ENCODE measurements around the gene SEMA3C.

The SEMA3C gene

GRCh38 chr7:80775897-80776296, 143.0 kb downstream of the SEMA3C start:
- no peak for DNase-seq (ENCODE audit: low read depth)

DNA sequence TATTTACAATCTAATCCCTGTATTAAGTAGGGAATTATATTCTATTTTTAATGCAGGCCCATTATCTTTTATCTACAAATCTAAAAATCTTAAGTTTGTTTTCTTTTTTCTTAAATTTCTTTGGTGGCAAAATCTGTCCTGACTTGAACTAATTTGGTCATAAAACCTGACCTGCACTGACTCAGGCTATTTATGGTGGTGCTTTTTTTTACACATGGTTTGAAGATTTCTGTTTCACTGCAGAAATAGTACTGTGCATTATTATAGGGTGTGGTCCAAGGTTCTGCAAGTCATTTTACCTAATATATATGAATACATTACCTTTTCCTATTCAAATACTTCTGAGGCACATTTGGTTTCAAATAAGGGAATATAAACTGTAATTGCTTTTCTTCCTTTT, 143.4 kb downstream of the SEMA3C start:
- no peak for DNase-seq (ENCODE audit: low read depth)

GRCh38 chr7:80774843-80775242, 144.0 kb downstream of the SEMA3C start:
- no peak for DNase-seq (ENCODE audit: low read depth)

DNA sequence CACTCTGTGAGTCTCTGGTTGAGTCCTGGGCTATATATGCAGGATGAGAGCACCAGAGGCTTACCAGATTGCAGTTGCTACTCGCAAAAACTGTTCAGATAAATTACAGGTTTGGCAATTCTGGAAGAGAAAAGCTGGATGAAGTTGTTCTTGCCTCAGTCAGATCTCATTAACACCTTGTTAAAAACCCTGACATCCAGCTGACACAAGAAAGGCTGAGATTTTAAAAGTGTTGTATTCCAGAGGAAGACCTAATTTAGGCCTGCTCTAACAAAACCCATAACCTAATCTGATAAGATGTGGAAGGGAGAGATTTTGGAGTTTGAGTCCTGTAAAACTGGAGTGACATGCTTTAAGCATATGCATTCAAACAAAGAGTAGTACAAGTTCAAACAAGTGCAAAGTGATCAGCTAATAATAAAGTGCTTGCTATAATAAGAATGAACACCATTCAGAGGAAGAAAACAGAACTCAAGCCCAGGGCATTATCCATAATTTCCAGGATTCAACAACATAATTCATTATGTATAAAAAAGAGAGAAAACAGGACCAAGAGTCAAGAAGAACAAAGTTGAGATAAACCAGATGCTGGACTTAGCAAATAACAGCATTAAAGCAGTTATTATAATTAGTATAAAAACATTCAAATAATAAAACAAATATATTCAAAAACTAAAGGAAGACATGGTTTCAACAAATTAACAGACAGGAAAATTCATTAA, 144.9 kb downstream of the SEMA3C start:
- no peak for DNase-seq (ENCODE audit: low read depth)

DNA sequence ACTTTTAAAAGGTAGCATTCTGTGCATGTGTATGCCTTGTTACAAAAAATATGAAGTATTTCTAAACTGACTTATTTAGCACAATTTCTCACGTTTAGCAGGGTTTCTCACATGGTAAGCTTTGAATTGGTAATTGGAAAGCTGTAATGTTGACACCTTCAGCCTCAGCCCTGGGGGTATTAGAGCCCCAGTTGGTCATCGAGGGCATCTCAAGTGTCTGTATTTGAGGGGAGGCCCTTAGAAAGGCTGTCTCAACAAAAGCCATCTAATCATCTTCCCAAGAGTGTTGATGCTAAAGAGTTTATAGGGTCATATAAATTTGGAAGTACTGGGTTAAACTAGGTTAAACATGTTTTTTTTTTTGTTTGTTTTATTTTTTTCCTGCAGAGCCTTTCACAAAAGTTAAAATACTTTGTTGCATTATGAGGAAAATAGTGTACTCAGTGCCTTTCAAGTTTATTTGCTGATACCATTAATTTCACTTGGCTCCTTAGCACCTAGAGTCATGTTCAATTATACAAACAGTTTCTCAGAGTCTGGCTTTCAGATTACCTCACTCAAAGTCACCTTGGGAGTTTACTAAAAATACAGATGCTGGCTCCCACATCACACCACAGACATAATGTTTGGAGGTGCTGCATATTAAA, 146.4 kb downstream of the SEMA3C start:
- DNase-seq (ENCODE audit: low read depth): no peak

DNA sequence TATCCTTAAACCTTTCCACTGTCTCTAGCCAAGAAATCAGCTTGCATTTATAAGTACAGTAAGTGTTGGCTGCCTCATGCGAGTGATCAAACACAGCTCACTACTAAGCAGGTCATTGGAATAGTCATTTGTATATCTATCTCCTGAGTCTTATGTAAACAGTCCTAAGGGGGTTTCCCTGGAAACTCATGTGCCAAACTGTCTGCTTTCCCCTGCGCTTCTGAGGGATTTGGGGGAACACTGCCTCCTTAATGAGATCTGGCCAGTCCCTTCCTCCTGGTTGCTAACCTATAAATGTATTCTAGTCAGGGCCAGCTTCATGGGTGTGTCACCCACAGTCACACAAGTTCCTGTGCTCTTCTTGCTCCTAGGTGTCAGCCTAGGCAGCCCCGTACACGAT, 147.3 kb downstream of the SEMA3C start:
- no peak for DNase-seq (ENCODE audit: low read depth)

- no peak for DNase-seq (ENCODE audit: low read depth)
Measured at GRCh38 chr7:80770675-80771081, 148.2 kb downstream of the SEMA3C start.

DNA sequence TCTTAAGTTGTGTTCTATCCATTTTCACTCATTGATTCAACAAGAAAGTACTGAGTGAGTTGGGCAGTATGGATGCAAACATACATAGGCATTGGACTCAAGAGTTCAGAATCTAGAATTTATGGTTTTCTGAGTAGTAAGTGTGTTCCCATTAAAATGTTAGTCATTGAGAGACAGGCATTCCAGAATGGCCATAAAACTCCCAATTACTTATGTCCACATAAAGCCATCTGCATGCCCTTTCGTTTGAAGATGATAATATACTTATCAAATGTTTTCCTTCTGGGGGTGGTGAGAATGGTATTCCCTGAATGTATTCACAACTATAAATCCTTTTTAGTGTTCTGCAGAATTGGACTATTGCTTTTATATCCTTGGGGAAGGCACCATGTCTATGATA, 148.8 kb downstream of the SEMA3C start:
- no peak for DNase-seq (ENCODE audit: low read depth)

GRCh38 chr7:80768756-80769155, 150.1 kb downstream of the SEMA3C start:
- DNase-seq (ENCODE audit: low read depth): no peak

- no peak for DNase-seq (ENCODE audit: low read depth)
Measured at GRCh38 chr7:80767654-80768053, 151.2 kb downstream of the SEMA3C start.

- DNase-seq (ENCODE audit: low read depth): no peak
Measured at GRCh38 chr7:80766724-80767123, 152.1 kb downstream of the SEMA3C start.

DNA sequence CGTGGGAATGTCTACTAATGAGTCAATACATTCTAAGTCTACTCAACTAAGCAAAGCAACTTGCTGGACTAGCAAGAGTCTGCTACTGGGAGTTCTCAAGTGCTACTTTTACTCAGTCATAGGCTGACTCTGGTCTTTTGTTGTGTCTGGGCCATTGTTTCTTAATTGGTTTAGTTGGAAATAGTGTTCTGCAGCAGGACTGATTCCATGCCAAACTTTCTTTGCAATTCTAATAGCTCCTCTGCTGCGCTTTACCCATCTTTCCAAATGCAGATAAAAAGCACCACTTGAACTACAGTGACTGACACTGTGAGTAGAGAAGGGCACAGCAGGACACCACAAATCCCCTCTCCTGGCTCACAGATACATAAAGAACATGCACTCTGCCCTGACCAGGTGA, 154.7 kb downstream of the SEMA3C start:
- no peak for DNase-seq (ENCODE audit: low read depth)

DNA sequence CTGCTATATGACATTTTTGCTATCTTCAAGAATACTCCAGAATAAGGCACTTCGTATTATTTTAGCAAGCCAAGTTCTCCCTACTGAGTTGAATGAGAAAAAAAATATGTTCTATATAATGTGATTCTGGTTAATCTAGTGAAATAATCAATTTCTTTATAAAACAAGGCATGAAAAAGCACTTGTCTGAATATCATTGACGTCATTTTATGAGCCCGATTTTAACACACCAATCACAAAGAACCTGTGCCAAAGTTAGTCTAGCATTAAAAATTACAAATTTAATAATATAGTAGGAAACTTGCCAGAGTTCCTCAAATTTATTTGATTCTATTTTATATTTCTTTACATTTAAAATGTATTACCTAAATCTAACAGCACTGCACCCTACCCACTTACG, 155.1 kb downstream of the SEMA3C start:
- no peak for DNase-seq (ENCODE audit: low read depth)

GRCh38 chr7:80763289-80763688, 155.6 kb downstream of the SEMA3C start:
- no peak for DNase-seq (ENCODE audit: low read depth)

DNA sequence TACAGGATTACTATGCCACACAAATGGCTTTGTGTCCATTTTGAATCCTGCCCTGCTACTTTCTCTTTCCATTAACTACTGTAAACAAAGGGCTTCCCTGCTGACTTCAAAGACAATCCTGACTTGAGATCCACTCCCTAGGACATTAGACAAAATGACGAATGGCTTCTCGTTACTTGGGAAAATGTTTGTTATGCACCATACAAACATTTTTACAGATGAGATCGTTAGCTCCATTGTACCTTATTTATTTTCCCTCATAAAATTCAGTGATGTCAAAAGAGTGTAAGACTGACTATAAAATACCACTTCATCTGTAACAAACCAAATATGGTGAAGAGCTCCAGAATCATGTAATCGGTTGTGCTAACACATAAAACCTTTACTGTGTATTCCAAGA, 158.6 kb downstream of the SEMA3C start:
- no peak for DNase-seq (ENCODE audit: low read depth)

GRCh38 chr7:80752954-80753690, 165.7 kb downstream of the SEMA3C start:
- no peak for DNase-seq (ENCODE audit: low read depth)

- no peak for DNase-seq (ENCODE audit: low read depth)
Measured at GRCh38 chr7:80749270-80749669, 169.6 kb downstream of the SEMA3C start.

- no peak for DNase-seq (ENCODE audit: low read depth)
Measured at GRCh38 chr7:80748363-80749042, 170.3 kb downstream of the SEMA3C start.

DNA sequence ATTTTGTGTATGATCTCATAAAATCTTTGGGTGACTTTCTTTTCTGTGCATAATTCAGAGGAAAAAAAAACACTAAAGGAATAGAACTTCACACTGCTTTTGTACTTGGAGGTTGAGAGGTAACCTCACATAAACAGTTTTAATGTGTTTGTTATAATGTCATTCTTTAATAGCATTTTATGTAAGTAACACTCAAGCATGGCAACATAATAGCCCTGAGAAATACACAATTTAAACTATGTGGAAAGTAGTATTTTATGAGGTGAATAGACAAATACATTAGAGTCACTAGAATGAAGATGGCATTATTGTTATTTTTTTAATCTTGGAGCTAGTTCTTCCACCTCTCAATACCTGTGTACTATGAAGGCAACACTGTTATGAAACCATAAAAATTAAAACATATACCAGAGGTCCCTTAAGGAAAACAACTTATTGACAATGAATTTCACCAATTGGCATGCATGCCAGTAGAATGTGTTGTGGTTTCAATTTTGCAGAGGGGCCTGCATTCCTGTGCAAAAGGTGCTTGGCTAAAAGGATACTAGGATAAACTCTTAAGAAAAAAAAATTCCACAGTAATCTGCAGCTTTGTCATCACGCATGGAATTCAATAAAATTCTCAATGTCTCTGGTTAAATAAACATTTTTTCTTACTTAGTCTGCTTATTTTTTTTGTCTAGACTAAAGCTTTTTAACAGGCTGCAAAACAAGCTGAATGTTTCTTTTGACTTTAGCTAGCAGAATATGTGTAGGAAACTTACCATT, 177.9 kb downstream of the SEMA3C start:
- DNase-seq (ENCODE audit: low read depth): no peak

- no peak for DNase-seq (ENCODE audit: low read depth)
Measured at GRCh38 chr7:80736371-80737125, 182.3 kb downstream of the SEMA3C start.

DNA sequence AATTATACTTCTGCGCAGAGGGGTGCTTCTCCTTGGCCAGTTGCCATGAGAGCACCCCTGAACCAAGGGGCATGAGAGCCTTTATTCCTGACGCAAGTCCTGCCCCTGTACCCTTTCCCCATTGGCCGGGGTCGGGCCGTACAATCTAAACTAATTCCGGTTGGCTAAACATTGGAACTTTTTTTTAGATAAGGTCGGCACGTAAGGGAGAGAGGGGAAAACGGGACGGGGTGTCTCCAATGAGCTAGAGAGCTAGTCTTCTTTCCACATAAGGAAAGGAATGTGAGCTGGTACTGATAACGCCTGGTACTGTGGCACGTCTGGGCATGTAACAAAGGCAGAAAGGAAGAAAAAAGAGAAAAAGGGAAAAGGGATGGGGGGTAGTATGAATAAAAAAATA, 183.5 kb downstream of the SEMA3C start:
- no peak for DNase-seq (ENCODE audit: low read depth)

Data from stimulated activated CD8-positive, alpha-beta memory T cell treated with anti-CD3 and anti-CD28 coated beads, Interleukin-15, amount 100 ng/mL, for 1 hour (primary cell).